Measurements from ENCODE around the gene PTGIR.

The PTGIR gene

GRCh38 chr19:46614114-46614722, 10.7 kb downstream of the PTGIR start:
- peak; percentile 23; the same call in 1 of the 2 replicates for TF ChIP-seq PKNOX1 (IDR thresholded peaks at IDR 0.05)
- no peak for TF ChIP-seq FOXK2 (IDR thresholded peaks at IDR 0.05)
- peak; percentile 83 for DNase-seq (ENCODE audit: extremely low spot score)
- POLR2A ChIA-PET = interaction anchor here (1.0 to 1.3 kb wide), 2 partner anchors 14 to 19 kb away, joined by 5 to 6 read pairs; partner anchors contain the start of gene CALM3

GRCh38 chr19:46613525-46613924, 11.4 kb downstream of the PTGIR start:
- ChIA-PET POLR2A (interaction anchor here (1.0 to 5.7 kb wide), 2 partner anchors 12 to 20 kb away, joined by 5 to 40 read pairs; partner anchors contain the start of gene CALM3), CTCF (interaction anchor here (0.7 to 2.5 kb wide), 5 partner anchors 12 to 48 kb away, joined by 3 to 20 read pairs (median 4); partner anchors contain the start of genes CALM3 and DACT3)
- TF ChIP-seq ARNT (IDR thresholded peaks at IDR 0.05) = no peak
- no peak for TF ChIP-seq FOXA1 (IDR thresholded peaks at IDR 0.05)
- no peak for TF ChIP-seq FOXM1 (IDR thresholded peaks at IDR 0.05; ENCODE audit: borderline replicate concordance)
- no peak for TF ChIP-seq FOXK2 (IDR thresholded peaks at IDR 0.05)
- TF ChIP-seq HDGF (IDR thresholded peaks at IDR 0.05; ENCODE audit: borderline replicate concordance) = no peak
- TF ChIP-seq L3MBTL2 (conservative IDR thresholded peaks at IDR 0.05) = no peak
- no peak for DNase-seq (ENCODE audit: extremely low spot score)

More at GRCh38 chr19:46614114-46614722, 10.7 kb downstream of the PTGIR start:
- CTCF ChIA-PET = interaction anchor here (0.6 to 2.5 kb wide), 10 partner anchors 8 to 47 kb away, joined by 3 to 20 read pairs (median 4); partner anchors contain the start of genes CALM3, DACT3 and PTGIR

- ChIA-PET POLR2A (interaction anchor here (1.1 to 5.7 kb wide), 3 partner anchors 11 to 50 kb away, joined by 3 to 40 read pairs (median 3); partner anchors contain the start of gene CALM3), CTCF (interaction anchor here (3.2 kb wide), 1 partner anchor 50 kb away, joined by 19 read pairs; the partner anchor contains the start of gene DACT3)
- no peak for TF ChIP-seq TARDBP (IDR thresholded peaks at IDR 0.05)
- TF ChIP-seq ARNT (IDR thresholded peaks at IDR 0.05) = no peak
- no peak for TF ChIP-seq HDGF (IDR thresholded peaks at IDR 0.05; ENCODE audit: borderline replicate concordance)
- TF ChIP-seq FOXA1 (IDR thresholded peaks at IDR 0.05) = no peak
- TF ChIP-seq FOXM1 (IDR thresholded peaks at IDR 0.05; ENCODE audit: borderline replicate concordance) = no peak
- TF ChIP-seq SUZ12 (IDR thresholded peaks at IDR 0.05) = no peak
- TF ChIP-seq BHLHE40 (IDR thresholded peaks at IDR 0.05; ENCODE audit: borderline replicate concordance) = no peak
- no peak for TF ChIP-seq NFRKB (IDR thresholded peaks at IDR 0.05)
- no peak for TF ChIP-seq CTBP1 (IDR thresholded peaks at IDR 0.05; ENCODE audit: borderline replicate concordance)
- no peak for TF ChIP-seq PKNOX1 (IDR thresholded peaks at IDR 0.05)
- no peak for TF ChIP-seq SP1 (IDR thresholded peaks at IDR 0.05)
- TF ChIP-seq ZNF384 (IDR thresholded peaks at IDR 0.05) = no peak
- no peak for TF ChIP-seq ELF4 (IDR thresholded peaks at IDR 0.05)
- no peak for TF ChIP-seq FOXK2 (IDR thresholded peaks at IDR 0.05)
- TF ChIP-seq LEF1 (IDR thresholded peaks at IDR 0.05; ENCODE audit: borderline replicate concordance) = no peak
- TF ChIP-seq L3MBTL2 (conservative IDR thresholded peaks at IDR 0.05) = no peak
- no peak for DNase-seq (ENCODE audit: extremely low spot score)
Observed at GRCh38 chr19:46611776-46612175, 13.1 kb downstream of the PTGIR start.

- ChIA-PET CTCF (interaction anchor here (1.4 to 3.2 kb wide), 2 partner anchors 10 to 51 kb away, joined by 3 to 19 read pairs; partner anchors contain the start of genes CALM3 and DACT3), POLR2A (interaction anchor here (1.3 to 5.7 kb wide), 2 partner anchors 10 to 16 kb away, joined by 3 to 40 read pairs; partner anchors contain the start of gene CALM3)
- TF ChIP-seq FOXM1 (IDR thresholded peaks at IDR 0.05; ENCODE audit: borderline replicate concordance) (no peak), ZNF384 (IDR thresholded peaks at IDR 0.05) (no peak), SP1 (IDR thresholded peaks at IDR 0.05) (no peak), ELF4 (IDR thresholded peaks at IDR 0.05) (no peak), PKNOX1 (IDR thresholded peaks at IDR 0.05) (no peak), FOXA1 (IDR thresholded peaks at IDR 0.05) (no peak), NFRKB (IDR thresholded peaks at IDR 0.05) (no peak), L3MBTL2 (conservative IDR thresholded peaks at IDR 0.05) (no peak), SUZ12 (IDR thresholded peaks at IDR 0.05) (no peak), HDGF (IDR thresholded peaks at IDR 0.05; ENCODE audit: borderline replicate concordance) (no peak), ARNT (IDR thresholded peaks at IDR 0.05) (no peak), LEF1 (IDR thresholded peaks at IDR 0.05; ENCODE audit: borderline replicate concordance) (no peak), TARDBP (IDR thresholded peaks at IDR 0.05) (no peak), BHLHE40 (IDR thresholded peaks at IDR 0.05; ENCODE audit: borderline replicate concordance) (no peak), CTBP1 (IDR thresholded peaks at IDR 0.05; ENCODE audit: borderline replicate concordance) (no peak), FOXK2 (IDR thresholded peaks at IDR 0.05) (no peak)
- no peak for DNase-seq (ENCODE audit: extremely low spot score)
Observed at GRCh38 chr19:46610851-46611770, 13.8 kb downstream of the PTGIR start.

- CTCF ChIA-PET = interaction anchor here (1.4 to 3.2 kb wide), 2 partner anchors 9 to 52 kb away, joined by 3 to 19 read pairs; partner anchors contain the start of genes CALM3 and DACT3
- DNase-seq (ENCODE audit: extremely low spot score) = no peak
- TF ChIP-seq ARNT (IDR thresholded peaks at IDR 0.05) = no peak
- no peak for TF ChIP-seq TARDBP (IDR thresholded peaks at IDR 0.05)
- TF ChIP-seq FOXA1 (IDR thresholded peaks at IDR 0.05) = no peak
- TF ChIP-seq PKNOX1 (IDR thresholded peaks at IDR 0.05) = no peak
- TF ChIP-seq L3MBTL2 (conservative IDR thresholded peaks at IDR 0.05) = no peak
- TF ChIP-seq ELF4 (IDR thresholded peaks at IDR 0.05) = no peak
- TF ChIP-seq SP1 (IDR thresholded peaks at IDR 0.05) = no peak
- TF ChIP-seq ZNF384 (IDR thresholded peaks at IDR 0.05) = no peak
- no peak for TF ChIP-seq CTBP1 (IDR thresholded peaks at IDR 0.05; ENCODE audit: borderline replicate concordance)
- TF ChIP-seq FOXK2 (IDR thresholded peaks at IDR 0.05) = no peak
- no peak for TF ChIP-seq FOXM1 (IDR thresholded peaks at IDR 0.05; ENCODE audit: borderline replicate concordance)
- TF ChIP-seq NFRKB (IDR thresholded peaks at IDR 0.05) = no peak
- no peak for TF ChIP-seq HDGF (IDR thresholded peaks at IDR 0.05; ENCODE audit: borderline replicate concordance)
- no peak for TF ChIP-seq SUZ12 (IDR thresholded peaks at IDR 0.05)
- no peak for TF ChIP-seq LEF1 (IDR thresholded peaks at IDR 0.05; ENCODE audit: borderline replicate concordance)
- TF ChIP-seq BHLHE40 (IDR thresholded peaks at IDR 0.05; ENCODE audit: borderline replicate concordance) = no peak
Observed at GRCh38 chr19:46610413-46610775, 14.5 kb downstream of the PTGIR start.

More at GRCh38 chr19:46610413-46610775, 14.5 kb downstream of the PTGIR start:
- POLR2A ChIA-PET = interaction anchor here (5.7 kb wide), 1 partner anchor 9 kb away, joined by 40 read pairs; the partner anchor contains the start of gene CALM3

Data from HEK293T (cell line).